ENCODE results near the gene MTF2. TPM values are rescaled to one million over a fixed set of nuclear protein-coding genes. Genes with fewer than 3 reads are reported as not detected.
"Not testable (repeated sequence)": the region's sequence is repeated elsewhere in the genome, so short reads cannot be mapped to it uniquely, and the experiment has no call there.

Gene MTF2
- total RNA-seq = 27.0 TPM
- 10 to 100 TPM; 19.1 to 24.9 (median 20.6) TPM for polyA plus RNA-seq (ENCODE audit: insufficient read depth in 1 of 8, insufficient read length in 8 of 8, low replicate concordance in 1 of 8)
- long read RNA-seq, donor 1 = 0 reads
- long read RNA-seq, donor 2, full-length matches to known transcripts = 1 of 1 reads
- long read RNA-seq, donor 2, partial matches to known transcripts = 0 of 1 reads
- long read RNA-seq, donor 2, other reads (novel, unspliced or antisense) = 0 of 1 reads
- long read RNA-seq, donor 3, full-length matches to known transcripts = 2 of 2 reads
- long read RNA-seq, donor 3, partial matches to known transcripts = 0 of 2 reads
- long read RNA-seq, donor 3, other reads (novel, unspliced or antisense) = 0 of 2 reads
- long read RNA-seq, donor 4 = 0 reads
- long read RNA-seq, donor 5, full-length matches to known transcripts = 3 of 3 reads
- long read RNA-seq, donor 5, partial matches to known transcripts = 0 of 3 reads
- long read RNA-seq, donor 5, other reads (novel, unspliced or antisense) = 0 of 3 reads
- long read RNA-seq, donor 6 = 0 reads
- long read RNA-seq, donor 7 = 0 reads
- long read RNA-seq, donor 8, full-length matches to known transcripts = 2 of 2 reads
- long read RNA-seq, donor 8, partial matches to known transcripts = 0 of 2 reads
- long read RNA-seq, donor 8, other reads (novel, unspliced or antisense) = 0 of 2 reads
- long read RNA-seq, donor 9, full-length matches to known transcripts = 4 of 41 reads
- long read RNA-seq, donor 9, partial matches to known transcripts = 37 of 41 reads
- long read RNA-seq, donor 9, other reads (novel, unspliced or antisense) = 0 of 41 reads
- long read RNA-seq, donor 10, full-length matches to known transcripts = 5 of 5 reads
- long read RNA-seq, donor 10, partial matches to known transcripts = 0 of 5 reads
- long read RNA-seq, donor 10, other reads (novel, unspliced or antisense) = 0 of 5 reads
- long read RNA-seq, donor 11, full-length matches to known transcripts = 6 of 6 reads
- long read RNA-seq, donor 11, partial matches to known transcripts = 0 of 6 reads
- long read RNA-seq, donor 11, other reads (novel, unspliced or antisense) = 0 of 6 reads

DNA sequence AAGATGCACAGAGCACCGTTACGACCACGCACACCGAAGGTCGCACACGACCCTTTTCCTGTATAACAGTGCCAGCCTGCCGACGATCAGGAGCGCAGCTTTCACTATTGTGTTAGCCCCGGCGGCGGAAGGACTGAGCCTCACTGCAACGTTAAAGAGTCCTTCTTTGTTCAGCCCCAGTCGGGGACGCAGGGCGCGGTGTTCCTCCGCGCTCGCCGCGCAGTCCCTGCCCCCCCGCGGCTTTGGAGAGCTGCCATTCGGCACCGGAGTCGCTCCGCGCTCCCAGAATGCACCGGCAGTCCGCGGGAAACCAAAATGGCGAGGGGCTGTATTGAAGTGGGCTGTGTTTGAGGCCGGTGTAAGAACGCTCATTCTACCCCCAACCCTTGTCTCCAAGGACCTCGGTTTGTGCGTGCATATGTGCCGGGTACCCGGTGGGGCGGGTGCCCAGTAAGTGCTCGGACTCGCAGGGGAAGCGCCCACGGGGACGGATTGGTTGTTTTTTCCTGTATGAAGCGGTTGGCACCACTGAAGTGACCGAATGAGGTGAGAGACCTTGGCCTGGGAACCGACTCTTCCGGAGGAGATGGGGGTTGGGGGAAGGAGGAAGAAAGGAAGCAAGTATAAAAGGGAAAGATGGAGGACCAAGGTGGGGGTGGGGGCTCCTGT, at the start of gene MTF2:
Gene MTF2, plus strand, starts transcription at position 298 of the 669 bp plus-strand sequence. Its CDS starts 244 bp downstream, at position 542.
- H3K9me3 ChIP-seq (replicated peaks; ENCODE audit: control insufficient read depth, low read depth, low read length) = peaks cover 2% of the 10 kb centered on the region
- WGBS (ENCODE audit: insufficient coverage) = 0% methylated on average over 38 of the region's 49 CpGs
- peak; percentile 99 for DNase-seq
- H3K4me3 ChIP-seq (ENCODE audit: low read length) = peak within 1 kb of the TSS; percentile 76
- peaks cover 2% of the 10 kb centered on the region for H3K4me1 ChIP-seq (ENCODE audit: control insufficient read depth, insufficient read depth, low read length)
- no peaks in the 10 kb centered on the region for H3K27me3 ChIP-seq (ENCODE audit: control insufficient read depth, insufficient read depth, low read length)
- H3K36me3 ChIP-seq (ENCODE audit: control insufficient read depth, insufficient read depth, low read length) = no peaks in the 10 kb centered on the region
- peak within 1 kb of the TSS; percentile 95 for H3K27ac ChIP-seq (ENCODE audit: low read length)

DNA sequence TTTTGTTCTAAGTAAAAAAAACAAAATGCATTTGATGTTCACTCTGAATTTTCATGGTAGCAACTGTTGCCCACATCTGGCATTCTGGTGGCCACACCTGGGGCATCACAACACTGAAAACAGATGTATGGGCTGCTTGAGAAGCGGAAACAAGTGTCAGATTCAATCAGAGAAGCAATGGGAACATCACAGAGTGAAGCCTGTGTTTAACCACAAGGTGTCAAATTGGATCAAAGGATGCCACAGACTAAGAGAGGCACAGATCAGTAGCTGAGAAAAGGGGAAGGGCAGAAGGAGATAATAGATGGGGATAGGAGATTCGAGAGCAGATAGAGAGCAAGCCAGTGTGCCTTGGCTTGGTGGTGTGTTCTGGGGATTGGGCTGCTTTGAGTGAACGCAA, 49.8 kb upstream of the MTF2 start:
- Histone ChIP-seq H3K4me1 (ENCODE audit: control insufficient read depth, insufficient read depth, low read length) (no peaks in the 10 kb centered on the region), H3K4me3 (ENCODE audit: low read length) (no peak overlapping the region), H3K9me3 (replicated peaks; ENCODE audit: control insufficient read depth, low read depth, low read length) (no peaks in the 10 kb centered on the region), H3K27ac (ENCODE audit: low read length) (no peak overlapping the region), H3K27me3 (ENCODE audit: control insufficient read depth, insufficient read depth, low read length) (peaks cover 2% of the 10 kb centered on the region), H3K36me3 (ENCODE audit: control insufficient read depth, insufficient read depth, low read length) (no peaks in the 10 kb centered on the region)
- no peak for DNase-seq
- WGBS (ENCODE audit: insufficient coverage) = 33% methylated on average over 1 of the region's 3 CpGs

DNA sequence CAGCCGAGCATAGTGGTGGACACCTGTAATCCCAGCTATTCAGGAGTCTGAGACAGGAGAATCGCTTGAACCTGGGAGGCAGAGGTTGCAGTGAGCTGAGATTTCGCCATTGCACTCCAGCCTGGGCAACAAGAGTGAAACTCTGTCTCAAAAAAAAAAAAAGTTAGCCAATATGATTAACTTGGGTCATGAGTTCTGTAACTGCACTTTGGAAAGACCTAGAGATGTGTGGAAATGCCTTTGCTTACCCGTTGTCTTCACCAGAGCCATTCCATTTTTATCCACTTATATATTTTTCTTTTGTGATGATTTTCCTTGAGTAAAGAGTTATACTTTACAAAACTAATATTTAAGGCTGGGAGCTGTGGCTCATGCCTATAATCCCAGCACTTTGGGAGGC, 48.9 kb upstream of the MTF2 start:
- not testable (repeated sequence) for H3K4me1 ChIP-seq (ENCODE audit: control insufficient read depth, insufficient read depth, low read length); H3K27me3 ChIP-seq (ENCODE audit: control insufficient read depth, insufficient read depth, low read length); DNase-seq; H3K4me3 ChIP-seq (ENCODE audit: low read length); H3K9me3 ChIP-seq (replicated peaks; ENCODE audit: control insufficient read depth, low read depth, low read length); H3K27ac ChIP-seq (ENCODE audit: low read length); H3K36me3 ChIP-seq (ENCODE audit: control insufficient read depth, insufficient read depth, low read length)
- WGBS (ENCODE audit: insufficient coverage) = 80% methylated on average over 1 of the region's 4 CpGs

DNA sequence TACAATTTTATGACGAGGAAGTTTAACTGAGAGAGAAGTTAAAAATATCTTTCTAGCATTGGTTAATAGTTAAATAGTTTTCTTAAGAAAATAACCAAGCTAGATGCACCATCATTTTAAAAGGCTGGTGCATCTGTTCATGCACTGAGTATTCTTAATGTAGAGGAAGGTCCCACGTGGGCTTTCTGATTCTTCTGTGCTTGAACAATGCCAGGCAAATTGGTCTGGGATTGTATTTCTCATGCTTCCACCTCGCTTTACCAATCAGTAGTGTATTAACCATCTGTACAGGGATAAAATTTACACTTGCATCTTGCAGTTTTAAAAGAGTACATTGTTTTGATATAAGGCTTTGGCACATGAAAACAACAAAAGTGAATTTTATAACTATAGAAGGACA, 47.4 kb upstream of the MTF2 start:
- Histone ChIP-seq H3K36me3 (ENCODE audit: control insufficient read depth, insufficient read depth, low read length) (no peaks in the 10 kb centered on the region), H3K4me3 (ENCODE audit: low read length) (no peak overlapping the region), H3K27ac (ENCODE audit: low read length) (no peak overlapping the region), H3K9me3 (replicated peaks; ENCODE audit: control insufficient read depth, low read depth, low read length) (no peaks in the 10 kb centered on the region), H3K4me1 (ENCODE audit: control insufficient read depth, insufficient read depth, low read length) (no peaks in the 10 kb centered on the region), H3K27me3 (ENCODE audit: control insufficient read depth, insufficient read depth, low read length) (no peaks in the 10 kb centered on the region)
- DNase-seq = no peak
- WGBS (ENCODE audit: insufficient coverage) = no CpG with 5 or more reads among the region's 3 CpGs

DNA sequence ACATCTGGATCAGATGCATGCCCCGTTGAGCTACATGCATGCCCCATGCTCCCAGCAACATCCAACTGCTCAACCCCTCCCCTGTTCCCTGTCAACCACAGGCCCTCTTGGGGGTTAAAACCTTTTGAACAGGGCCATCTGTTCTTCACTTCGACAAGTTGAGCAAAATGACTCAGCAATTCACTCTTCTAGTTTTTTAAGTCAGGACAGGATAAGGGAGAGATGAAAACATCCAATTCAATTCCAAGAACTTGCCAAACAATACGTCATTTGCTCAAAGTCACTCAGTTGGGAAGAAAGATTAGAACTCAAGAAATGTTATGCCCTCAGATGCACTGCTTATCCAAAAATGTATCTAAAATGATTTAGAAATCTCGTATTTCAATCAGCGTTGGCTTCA, 46.1 kb upstream of the MTF2 start:
- Histone ChIP-seq H3K9me3 (replicated peaks; ENCODE audit: control insufficient read depth, low read depth, low read length) (no peaks in the 10 kb centered on the region), H3K27me3 (ENCODE audit: control insufficient read depth, insufficient read depth, low read length) (no peaks in the 10 kb centered on the region), H3K4me1 (ENCODE audit: control insufficient read depth, insufficient read depth, low read length) (no peaks in the 10 kb centered on the region), H3K4me3 (ENCODE audit: low read length) (no peak overlapping the region), H3K36me3 (ENCODE audit: control insufficient read depth, insufficient read depth, low read length) (no peaks in the 10 kb centered on the region), H3K27ac (ENCODE audit: low read length) (no peak overlapping the region)
- no peak for DNase-seq
- 83% methylated on average over 2 of the region's 5 CpGs for WGBS (ENCODE audit: insufficient coverage)

DNA sequence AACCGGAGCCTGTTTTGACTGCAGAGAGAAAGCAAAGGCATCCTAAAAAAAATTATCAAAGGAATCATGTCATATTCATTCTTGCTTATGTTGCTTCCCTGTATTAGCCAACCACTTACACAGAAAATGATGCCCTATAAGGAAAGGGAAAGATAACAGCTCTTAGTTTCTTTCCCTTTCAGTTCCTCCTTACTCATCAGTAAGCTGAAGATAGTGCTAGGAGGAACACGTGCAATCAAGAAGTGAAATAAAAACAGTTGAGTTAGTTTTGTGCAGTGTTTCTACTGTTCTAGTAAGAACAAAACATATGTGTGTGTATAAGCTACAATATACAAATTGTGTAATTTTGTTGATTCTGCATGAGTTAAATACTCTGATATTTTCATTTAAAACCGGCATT, 45.3 kb upstream of the MTF2 start:
- peak; percentile 38 for DNase-seq
- no peaks in the 10 kb centered on the region for H3K27me3 ChIP-seq (ENCODE audit: control insufficient read depth, insufficient read depth, low read length)
- no peaks in the 10 kb centered on the region for H3K9me3 ChIP-seq (replicated peaks; ENCODE audit: control insufficient read depth, low read depth, low read length)
- no peak overlapping the region for H3K4me3 ChIP-seq (ENCODE audit: low read length)
- H3K36me3 ChIP-seq (ENCODE audit: control insufficient read depth, insufficient read depth, low read length) = no peaks in the 10 kb centered on the region
- H3K27ac ChIP-seq (ENCODE audit: low read length) = no peak overlapping the region
- WGBS (ENCODE audit: insufficient coverage) = no CpG with 5 or more reads among the region's 3 CpGs
- no peaks in the 10 kb centered on the region for H3K4me1 ChIP-seq (ENCODE audit: control insufficient read depth, insufficient read depth, low read length)

DNA sequence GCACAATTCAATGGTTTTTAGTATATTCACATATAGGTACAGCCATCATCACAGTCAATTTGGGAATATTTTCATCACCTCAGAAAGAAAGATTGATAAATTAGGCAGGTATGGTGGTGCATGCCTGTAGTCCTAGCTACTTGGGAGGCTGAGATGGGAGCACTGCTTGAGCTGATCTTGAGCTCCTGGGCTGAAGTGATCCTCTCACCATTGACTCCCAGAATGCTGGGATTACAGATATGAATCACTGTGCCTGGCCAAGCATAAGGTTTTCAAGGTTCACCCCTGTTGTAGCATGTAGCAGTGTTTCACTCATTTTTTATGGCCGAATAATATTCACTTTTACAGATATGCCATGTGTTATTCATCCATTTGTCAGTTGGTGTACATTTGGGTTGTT, 44.7 kb upstream of the MTF2 start:
- no CpG with 5 or more reads among the region's 1 CpG for WGBS (ENCODE audit: insufficient coverage)
- no peak for DNase-seq
- Histone ChIP-seq H3K36me3 (ENCODE audit: control insufficient read depth, insufficient read depth, low read length) (no peaks in the 10 kb centered on the region), H3K27me3 (ENCODE audit: control insufficient read depth, insufficient read depth, low read length) (no peaks in the 10 kb centered on the region), H3K4me3 (ENCODE audit: low read length) (no peak overlapping the region), H3K4me1 (ENCODE audit: control insufficient read depth, insufficient read depth, low read length) (no peaks in the 10 kb centered on the region), H3K9me3 (replicated peaks; ENCODE audit: control insufficient read depth, low read depth, low read length) (no peaks in the 10 kb centered on the region), H3K27ac (ENCODE audit: low read length) (no peak overlapping the region)

DNA sequence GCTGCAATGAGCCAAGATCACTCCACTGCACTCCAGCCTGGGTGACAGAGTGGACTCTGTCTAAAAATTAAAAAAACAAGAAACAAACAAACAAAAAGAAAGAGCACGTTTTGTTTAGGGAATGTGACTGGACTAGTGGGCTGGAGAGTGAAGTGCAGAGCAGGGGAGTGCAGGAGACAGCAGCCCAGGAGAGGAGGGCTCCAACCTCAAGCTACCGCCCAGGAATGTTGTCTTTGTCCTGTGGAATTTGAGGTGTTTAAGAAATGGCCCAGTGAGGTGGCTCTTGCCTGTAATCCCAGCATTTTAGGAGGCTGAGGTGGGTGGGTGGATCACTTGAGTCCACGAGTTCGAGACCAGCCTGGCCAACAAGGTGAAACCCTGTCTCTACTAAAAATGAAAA, 42.4 kb upstream of the MTF2 start:
- no peaks in the 10 kb centered on the region for H3K4me1 ChIP-seq (ENCODE audit: control insufficient read depth, insufficient read depth, low read length)
- no peaks in the 10 kb centered on the region for H3K27me3 ChIP-seq (ENCODE audit: control insufficient read depth, insufficient read depth, low read length)
- H3K27ac ChIP-seq (ENCODE audit: low read length) = no peak overlapping the region
- 67% methylated on average over 1 of the region's 4 CpGs for WGBS (ENCODE audit: insufficient coverage)
- no peaks in the 10 kb centered on the region for H3K36me3 ChIP-seq (ENCODE audit: control insufficient read depth, insufficient read depth, low read length)
- no peak for DNase-seq
- no peaks in the 10 kb centered on the region for H3K9me3 ChIP-seq (replicated peaks; ENCODE audit: control insufficient read depth, low read depth, low read length)
- no peak overlapping the region for H3K4me3 ChIP-seq (ENCODE audit: low read length)

DNA sequence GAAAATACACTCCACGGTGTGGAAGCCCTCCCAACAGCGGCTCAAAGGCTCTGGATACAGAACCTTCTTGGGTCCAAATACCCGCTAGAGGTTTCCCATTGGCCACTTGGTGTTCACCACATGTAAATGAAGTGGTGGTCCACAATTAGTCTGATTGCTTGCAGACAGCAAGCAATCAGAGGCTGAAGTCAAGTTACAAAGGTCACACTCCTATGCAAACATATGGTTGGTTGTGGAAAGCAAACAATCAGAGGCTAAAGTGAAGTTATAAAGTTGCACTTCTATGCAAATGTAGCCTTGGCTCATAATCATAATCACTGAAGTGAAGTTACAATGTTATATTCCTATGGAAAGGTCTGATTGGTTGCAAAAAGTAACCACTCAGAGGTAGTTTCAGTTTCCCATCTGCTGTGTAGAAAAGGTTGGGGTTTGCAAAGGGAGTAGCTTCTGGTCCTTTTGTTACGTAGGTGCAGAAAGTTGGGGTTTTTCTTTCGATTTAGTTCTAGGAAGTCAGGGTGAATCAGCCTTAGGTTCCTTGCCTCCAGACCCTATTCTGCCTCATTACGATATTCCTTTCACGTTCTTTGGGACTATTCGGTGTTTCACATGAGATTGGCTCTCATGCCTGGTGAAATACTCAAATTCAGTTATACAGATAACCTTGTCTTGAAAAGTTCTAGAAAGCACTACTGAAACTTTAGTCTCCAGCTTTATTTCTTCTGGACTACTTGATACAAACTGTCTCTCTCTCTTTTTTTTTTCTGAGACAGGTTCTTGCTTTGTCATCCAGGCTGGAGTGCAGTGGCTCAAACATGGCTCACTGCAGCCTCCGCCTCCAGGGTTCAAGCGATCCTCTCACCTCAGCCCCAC, 36.7 kb upstream of the MTF2 start:
- H3K4me3 ChIP-seq (ENCODE audit: low read length) = no peak overlapping the region

More for the DNA sequence above, 36.7 kb upstream of the MTF2 start:
- peak; percentile 5 for DNase-seq
- no peaks in the 10 kb centered on the region for H3K4me1 ChIP-seq (ENCODE audit: control insufficient read depth, insufficient read depth, low read length)
- H3K36me3 ChIP-seq (ENCODE audit: control insufficient read depth, insufficient read depth, low read length) = no peaks in the 10 kb centered on the region
- WGBS (ENCODE audit: insufficient coverage) = 93% methylated on average over 5 of the region's 10 CpGs
- no peaks in the 10 kb centered on the region for H3K27me3 ChIP-seq (ENCODE audit: control insufficient read depth, insufficient read depth, low read length)
- H3K27ac ChIP-seq (ENCODE audit: low read length) = no peak overlapping the region
- no peaks in the 10 kb centered on the region for H3K9me3 ChIP-seq (replicated peaks; ENCODE audit: control insufficient read depth, low read depth, low read length)

All from muscle of leg (tissue), 16 donors.